HG03457 (cell line): ENCODE data around the gene TIPRL.
"Not testable (repeated sequence)": the region's sequence is repeated elsewhere in the genome, so short reads cannot be mapped to it uniquely, and the experiment has no call there.

ENCODE experiments used
- ATAC-seq: cut with Tn5 transposase; IDR thresholded peaks from one replicate; pipeline ENCODE4 v1.9.1; 2021; ENCODE audit warnings: moderate number of reproducible peaks; ENCODE audit not compliant: unreplicated experiment

Gene TIPRL

GRCh38 chr1:168178638-168179437, at the start of gene TIPRL:
TIPRL (plus strand) TSS chr1:168178962; CDS start chr1:168179078, 116 bp downstream.
- peak; percentile 87 for ATAC-seq

- no peak for ATAC-seq
Observed at GRCh38 chr1:168129933-168130332, 48.8 kb upstream of the TIPRL start.

- ATAC-seq, result no peak
Observed at GRCh38 chr1:168134132-168134531, 44.6 kb upstream of the TIPRL start.

- no peak for ATAC-seq
Observed at GRCh38 chr1:168134642-168135041, 44.1 kb upstream of the TIPRL start.

GRCh38 chr1:168135116-168135920, 43.4 kb upstream of the TIPRL start:
- no peak for ATAC-seq

GRCh38 chr1:168135921-168136708, 42.6 kb upstream of the TIPRL start:
- ATAC-seq, result no peak

GRCh38 chr1:168136709-168137514, 41.9 kb upstream of the TIPRL start, which contains the start of gene GPR161:
GPR161 (minus strand) TSS chr1:168136930; CDS start chr1:168104850, 32,080 bp downstream.
- ATAC-seq, result no peak

- ATAC-seq, result no peak
Observed at GRCh38 chr1:168137515-168137821, 41.3 kb upstream of the TIPRL start.

- ATAC-seq, result no peak
Observed at GRCh38 chr1:168138134-168138533, 40.6 kb upstream of the TIPRL start.

- no peak for ATAC-seq
Observed at GRCh38 chr1:168139070-168139469, 39.7 kb upstream of the TIPRL start.

GRCh38 chr1:168141871-168142385, 36.8 kb upstream of the TIPRL start:
- ATAC-seq, result no peak

GRCh38 chr1:168145184-168146159, 33.3 kb upstream of the TIPRL start:
- ATAC-seq, result peak; percentile 80

- ATAC-seq, result no peak
Observed at GRCh38 chr1:168146160-168146539, 32.6 kb upstream of the TIPRL start.

- no peak for ATAC-seq
Observed at GRCh38 chr1:168146626-168147025, 32.1 kb upstream of the TIPRL start.

GRCh38 chr1:168148916-168149315, 29.8 kb upstream of the TIPRL start:
- no peak for ATAC-seq

GRCh38 chr1:168150283-168150682, 28.5 kb upstream of the TIPRL start:
- ATAC-seq, result no peak

GRCh38 chr1:168151935-168152334, 26.8 kb upstream of the TIPRL start:
- no peak for ATAC-seq

GRCh38 chr1:168154707-168155106, 24.1 kb upstream of the TIPRL start:
- not testable (repeated sequence) for ATAC-seq

- no peak for ATAC-seq
Observed at GRCh38 chr1:168155910-168156309, 22.9 kb upstream of the TIPRL start.
